Heart left ventricle (tissue), 13 donors: ENCODE measurements around the gene MAPK1IP1L.
"Not testable (repeated sequence)": the region's sequence is repeated elsewhere in the genome, so short reads cannot be mapped to it uniquely, and the experiment has no call there.

Experiments
- CTCF ChIP-seq, 12 donors: fragments of 200-600 bp; sonication (generic) in 4 of 12; IDR thresholded peaks; one replicate each; pipeline versions ENCODE4 v1.5.0 to v1.8.0; 2018 to 2022; ENCODE audit warnings: antibody characterized with exemption in 12 of 12, mild to moderate bottlenecking in 5 of 12
- POLR2A ChIP-seq, 2 donors: fragments of 450-650 bp; IDR thresholded peaks; one replicate each; pipeline ENCODE4 v1.6.1; 2017; ENCODE audit warnings: antibody characterized with exemption in 2 of 2, mild to moderate bottlenecking in 2 of 2, moderate library complexity in 2 of 2
- donor health status: ischemic (EF 13 %, LVEDD 7.1; RV severe dilation, severe dysfunction).
- donor health status: DM: no; HTN: yes; CAD: no.
- donor health status: DM: no; HTN: no; CAD: no.
- donor health status: ischemic (EF 25% LVEDD 6.9; RV normal size, moderate dysfunction).
- donor health status: ischemic (EF 25% LVEDD 5.7; RV mildly dilated, moderate dysfunction).
- donor health status: ischemic (EF 35%, LVEDD 5.7; RV mildly dilated, moderate dysfunction).
- donor health status: nonischemic (EF 11% LVEDD 7.7; RV severe dilation, severe dysfunction).
- donor health status: DM: yes; HTN: yes; CAD: no.
- donor health status: PGD.
- donor health status: ischemic (EF 29% LVEDD 5.4; RV normal size, mild dysfunction).
- donor health status: nonischemic (EF 23%, LVEDD 6.1; RV moderate dilation, normal function).

GRCh38 chr14:55064896-55065295 is 13.4 kb downstream of the MAPK1IP1L start:
- TF ChIP-seq CTCF, POLR2A (IDR thresholded peaks at IDR 0.05): not testable (repeated sequence)
